HepG2 (cell line): Measurements from ENCODE around the gene PITPNM2. TPM values are rescaled to one million over a fixed set of nuclear protein-coding genes. Genes with fewer than 3 reads are reported as not detected.

Source experiments
- ATF1 ChIP-seq: IDR thresholded peaks from 2 replicates; pipeline ENCODE4 v1.6.1; 2016; ENCODE audit warnings: mild to moderate bottlenecking, control low read depth
- CBFB ChIP-seq: sonication (generic); formaldehyde crosslinking; IDR thresholded peaks from 2 replicates; pipeline ENCODE4 v1.4.0; 2020; ENCODE audit warnings: missing genetic modification reagents
- CREM ChIP-seq, 2 experiments: sonication (generic) in 1 of 2; formaldehyde crosslinking in 1 of 2; IDR thresholded peaks; 2 replicates each; pipeline versions ENCODE4 v1.4.0 to v1.6.1; 2016 to 2020; ENCODE audit warnings: antibody characterized with exemption in 1 of 2, mild to moderate bottlenecking in 1 of 2, missing genetic modification reagents in 1 of 2
- GZF1 ChIP-seq: sonication (generic); formaldehyde crosslinking; IDR thresholded peaks from 2 replicates; pipeline ENCODE4 v1.5.1; 2020; ENCODE audit warnings: mild to moderate bottlenecking, missing genetic modification reagents
- MYC ChIP-seq: sonication (generic); formaldehyde crosslinking; IDR thresholded peaks from 2 replicates; pipeline ENCODE4 v1.9.0; 2021; ENCODE audit warnings: missing genetic modification reagents, borderline replicate concordance
- PCBP1 ChIP-seq: fragments of 200-400 bp; formaldehyde crosslinking; IDR thresholded peaks from 2 replicates; pipeline ENCODE4 v1.6.1; 2017; ENCODE audit warnings: mild to moderate bottlenecking, low read depth, low read length, borderline replicate concordance
- REL ChIP-seq: sonication (generic); formaldehyde crosslinking; conservative IDR thresholded peaks from 2 replicates; pipeline ENCODE4 v1.8.0; 2022; ENCODE audit warnings: mild to moderate bottlenecking, missing genetic modification reagents, moderate library complexity
- REXO4 ChIP-seq: sonication (generic); formaldehyde crosslinking; IDR thresholded peaks from 2 replicates; pipeline ENCODE4 v1.8.0; 2022; ENCODE audit warnings: missing genetic modification reagents, mild to moderate bottlenecking, borderline replicate concordance
- TBL1XR1 ChIP-seq: fragments of 150-350 bp; IDR thresholded peaks from 2 replicates; pipeline ENCODE4 v1.6.1; 2014; ENCODE audit warnings: borderline replicate concordance, low read length; ENCODE audit not compliant: partially characterized antibody
- TBX3 ChIP-seq: fragments of 450-650 bp; IDR thresholded peaks from 2 replicates; pipeline ENCODE4 v1.6.1; 2017; ENCODE audit warnings: antibody characterized with exemption, mild to moderate bottlenecking, inconsistent platforms, borderline replicate concordance
- ZNF230 ChIP-seq: sonication (generic); formaldehyde crosslinking; IDR thresholded peaks from 2 replicates; pipeline ENCODE4 v1.4.0; 2020; ENCODE audit warnings: mild to moderate bottlenecking, missing genetic modification reagents
- ZNF605 ChIP-seq: sonication (generic); formaldehyde crosslinking; IDR thresholded peaks from 2 replicates; pipeline ENCODE4 v1.8.0; 2022; ENCODE audit warnings: mild to moderate bottlenecking, missing genetic modification reagents
- ZSCAN9 ChIP-seq: IDR thresholded peaks from 2 replicates; pipeline ENCODE4 v1.6.1; 2016; ENCODE audit warnings: borderline replicate concordance
- polyA plus RNA-seq, 8 experiments: library from polyadenylated mRNA; depleted of rRNA in 3 of 8; stranded (reverse) in 7 of 8; unstranded in 1 of 8; fragments of >200 nt; fragmentation: Illumina TruSeq in 4 of 8; extraction: Trizol in 4 of 8; gene quantifications; 2 replicates each; pipeline versions ENCODE4 v1.2.1 to v1.2.3, GENCODE V29; 2011 to 2016; ENCODE audit warnings: low read depth in 4 of 8, missing spikeins in 1 of 8, mixed read lengths in 1 of 8; ENCODE audit not compliant: insufficient read depth in 1 of 8
- total RNA-seq, 5 experiments: library from RNA; depleted of rRNA; stranded (reverse); fragments of >200 nt; fragmentation: Illumina TruSeq; extraction: Trizol; gene quantifications; 2 replicates each; pipeline ENCODE4 v1.2.3, GENCODE V29; 2016; ENCODE audit warnings: low read depth in 1 of 5
- TF ChIP-seq, protein P1 (sequence below): IDR thresholded peaks from 2 replicates; pipeline ENCODE4 v1.6.1; 2016; ENCODE audit warnings: mild to moderate bottlenecking
- TF ChIP-seq, protein P2 (sequence below): sonication (generic); formaldehyde crosslinking; IDR thresholded peaks from 2 replicates; pipeline ENCODE4 v1.8.1; 2023; ENCODE audit warnings: missing genetic modification reagents, inconsistent platforms, borderline replicate concordance
- TF ChIP-seq, protein P3 (sequence below): sonication (generic); formaldehyde crosslinking; IDR thresholded peaks from 2 replicates; pipeline ENCODE4 v1.5.1; 2020; ENCODE audit warnings: mild to moderate bottlenecking, missing genetic modification reagents, moderate library complexity
- TF ChIP-seq, protein P4 (sequence below): sonication (generic); formaldehyde crosslinking; IDR thresholded peaks from 2 replicates; pipeline ENCODE4 v1.4.0; 2020; ENCODE audit warnings: mild to moderate bottlenecking, missing genetic modification reagents
- TF ChIP-seq, protein P5 (sequence below): sonication (generic); formaldehyde crosslinking; IDR thresholded peaks from 2 replicates; pipeline ENCODE4 v1.5.1; 2020; ENCODE audit warnings: mild to moderate bottlenecking, missing genetic modification reagents, borderline replicate concordance

Gene PITPNM2
- total and polyA plus RNA-seq, 2 of the 13 experiments (the other 11 are each of a cell fraction or from before 2014, with no cell fraction given): 4.2 to 5.3 TPM

DNA sequence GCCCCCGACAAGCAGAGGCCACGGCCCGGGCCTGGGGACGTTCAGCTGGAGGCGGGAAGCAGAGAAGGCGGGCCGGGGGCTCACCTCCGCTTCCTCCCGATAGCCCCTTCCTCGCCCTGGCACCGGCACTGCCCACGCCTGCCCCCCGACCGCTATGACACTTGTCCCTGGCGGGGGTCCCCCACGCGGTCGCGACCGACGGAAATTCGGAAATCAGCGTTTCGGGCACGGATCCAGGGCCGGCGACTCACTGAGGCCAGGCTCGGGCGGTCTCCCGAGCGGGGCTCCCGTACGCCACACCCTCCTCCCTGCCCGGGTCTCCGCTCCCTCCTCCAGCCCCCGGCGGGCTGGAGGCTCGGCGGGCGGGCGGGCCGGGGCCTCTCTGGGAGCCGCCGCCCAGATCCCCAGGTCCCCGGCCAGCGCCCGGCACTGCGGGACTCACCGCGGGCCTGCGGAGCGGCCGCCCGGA lies 581 bp downstream of the PITPNM2 start (continued):
- TF ChIP-seq, protein P1, sequence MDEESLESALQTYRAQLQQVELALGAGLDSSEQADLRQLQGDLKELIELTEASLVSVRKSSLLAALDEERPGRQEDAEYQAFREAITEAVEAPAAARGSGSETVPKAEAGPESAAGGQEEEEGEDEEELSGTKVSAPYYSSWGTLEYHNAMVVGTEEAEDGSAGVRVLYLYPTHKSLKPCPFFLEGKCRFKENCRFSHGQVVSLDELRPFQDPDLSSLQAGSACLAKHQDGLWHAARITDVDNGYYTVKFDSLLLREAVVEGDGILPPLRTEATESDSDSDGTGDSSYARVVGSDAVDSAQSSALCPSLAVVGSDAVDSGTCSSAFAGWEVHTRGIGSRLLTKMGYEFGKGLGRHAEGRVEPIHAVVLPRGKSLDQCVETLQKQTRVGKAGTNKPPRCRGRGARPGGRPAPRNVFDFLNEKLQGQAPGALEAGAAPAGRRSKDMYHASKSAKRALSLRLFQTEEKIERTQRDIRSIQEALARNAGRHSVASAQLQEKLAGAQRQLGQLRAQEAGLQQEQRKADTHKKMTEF (CRISPR knock-in tag): peak; percentile 18; the same call in 1 of the 2 replicates
- no peak for TF ChIP-seq ZSCAN9 (CRISPR knock-in tag)
- peak; percentile 53; the same call in 1 of the 2 replicates for TF ChIP-seq ZNF605 (CRISPR knock-in tag)
- no peak for TF ChIP-seq ATF1 (CRISPR knock-in tag)
- no peak for TF ChIP-seq GZF1 (CRISPR knock-in tag)
- TF ChIP-seq CBFB: no peak
- TF ChIP-seq TBL1XR1: no peak
- TF ChIP-seq, protein P2, sequence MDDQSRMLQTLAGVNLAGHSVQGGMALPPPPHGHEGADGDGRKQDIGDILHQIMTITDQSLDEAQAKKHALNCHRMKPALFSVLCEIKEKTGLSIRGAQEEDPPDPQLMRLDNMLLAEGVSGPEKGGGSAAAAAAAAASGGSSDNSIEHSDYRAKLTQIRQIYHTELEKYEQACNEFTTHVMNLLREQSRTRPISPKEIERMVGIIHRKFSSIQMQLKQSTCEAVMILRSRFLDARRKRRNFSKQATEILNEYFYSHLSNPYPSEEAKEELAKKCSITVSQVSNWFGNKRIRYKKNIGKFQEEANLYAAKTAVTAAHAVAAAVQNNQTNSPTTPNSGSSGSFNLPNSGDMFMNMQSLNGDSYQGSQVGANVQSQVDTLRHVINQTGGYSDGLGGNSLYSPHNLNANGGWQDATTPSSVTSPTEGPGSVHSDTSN (CRISPR knock-in tag): no peak
- no peak for TF ChIP-seq ZNF230 (CRISPR knock-in tag)
- 0 out of 2 replicates have a peak, but pooled peaks have one; percentile 52 for TF ChIP-seq PCBP1
- peak; percentile 42; the same call in 1 of the 2 replicates for TF ChIP-seq MYC (CRISPR knock-in tag)
- TF ChIP-seq CREM (IDR thresholded peaks at IDR 0.05): no peak
- no peak for TF ChIP-seq CREM (CRISPR knock-in tag; IDR thresholded peaks at IDR 0.05)
- TF ChIP-seq, protein P3, sequence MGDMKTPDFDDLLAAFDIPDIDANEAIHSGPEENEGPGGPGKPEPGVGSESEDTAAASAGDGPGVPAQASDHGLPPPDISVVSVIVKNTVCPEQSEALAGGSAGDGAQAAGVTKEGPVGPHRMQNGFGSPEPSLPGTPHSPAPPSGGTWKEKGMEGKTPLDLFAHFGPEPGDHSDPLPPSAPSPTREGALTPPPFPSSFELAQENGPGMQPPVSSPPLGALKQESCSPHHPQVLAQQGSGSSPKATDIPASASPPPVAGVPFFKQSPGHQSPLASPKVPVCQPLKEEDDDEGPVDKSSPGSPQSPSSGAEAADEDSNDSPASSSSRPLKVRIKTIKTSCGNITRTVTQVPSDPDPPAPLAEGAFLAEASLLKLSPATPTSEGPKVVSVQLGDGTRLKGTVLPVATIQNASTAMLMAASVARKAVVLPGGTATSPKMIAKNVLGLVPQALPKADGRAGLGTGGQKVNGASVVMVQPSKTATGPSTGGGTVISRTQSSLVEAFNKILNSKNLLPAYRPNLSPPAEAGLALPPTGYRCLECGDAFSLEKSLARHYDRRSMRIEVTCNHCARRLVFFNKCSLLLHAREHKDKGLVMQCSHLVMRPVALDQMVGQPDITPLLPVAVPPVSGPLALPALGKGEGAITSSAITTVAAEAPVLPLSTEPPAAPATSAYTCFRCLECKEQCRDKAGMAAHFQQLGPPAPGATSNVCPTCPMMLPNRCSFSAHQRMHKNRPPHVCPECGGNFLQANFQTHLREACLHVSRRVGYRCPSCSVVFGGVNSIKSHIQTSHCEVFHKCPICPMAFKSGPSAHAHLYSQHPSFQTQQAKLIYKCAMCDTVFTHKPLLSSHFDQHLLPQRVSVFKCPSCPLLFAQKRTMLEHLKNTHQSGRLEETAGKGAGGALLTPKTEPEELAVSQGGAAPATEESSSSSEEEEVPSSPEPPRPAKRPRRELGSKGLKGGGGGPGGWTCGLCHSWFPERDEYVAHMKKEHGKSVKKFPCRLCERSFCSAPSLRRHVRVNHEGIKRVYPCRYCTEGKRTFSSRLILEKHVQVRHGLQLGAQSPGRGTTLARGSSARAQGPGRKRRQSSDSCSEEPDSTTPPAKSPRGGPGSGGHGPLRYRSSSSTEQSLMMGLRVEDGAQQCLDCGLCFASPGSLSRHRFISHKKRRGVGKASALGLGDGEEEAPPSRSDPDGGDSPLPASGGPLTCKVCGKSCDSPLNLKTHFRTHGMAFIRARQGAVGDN (CRISPR knock-in tag): peak; percentile 70
- TF ChIP-seq TBX3: no peak
- TF ChIP-seq, protein P4, sequence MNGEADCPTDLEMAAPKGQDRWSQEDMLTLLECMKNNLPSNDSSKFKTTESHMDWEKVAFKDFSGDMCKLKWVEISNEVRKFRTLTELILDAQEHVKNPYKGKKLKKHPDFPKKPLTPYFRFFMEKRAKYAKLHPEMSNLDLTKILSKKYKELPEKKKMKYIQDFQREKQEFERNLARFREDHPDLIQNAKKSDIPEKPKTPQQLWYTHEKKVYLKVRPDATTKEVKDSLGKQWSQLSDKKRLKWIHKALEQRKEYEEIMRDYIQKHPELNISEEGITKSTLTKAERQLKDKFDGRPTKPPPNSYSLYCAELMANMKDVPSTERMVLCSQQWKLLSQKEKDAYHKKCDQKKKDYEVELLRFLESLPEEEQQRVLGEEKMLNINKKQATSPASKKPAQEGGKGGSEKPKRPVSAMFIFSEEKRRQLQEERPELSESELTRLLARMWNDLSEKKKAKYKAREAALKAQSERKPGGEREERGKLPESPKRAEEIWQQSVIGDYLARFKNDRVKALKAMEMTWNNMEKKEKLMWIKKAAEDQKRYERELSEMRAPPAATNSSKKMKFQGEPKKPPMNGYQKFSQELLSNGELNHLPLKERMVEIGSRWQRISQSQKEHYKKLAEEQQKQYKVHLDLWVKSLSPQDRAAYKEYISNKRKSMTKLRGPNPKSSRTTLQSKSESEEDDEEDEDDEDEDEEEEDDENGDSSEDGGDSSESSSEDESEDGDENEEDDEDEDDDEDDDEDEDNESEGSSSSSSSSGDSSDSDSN (CRISPR knock-in tag): peak; percentile 41; the same call in 1 of the 2 replicates
- no peak for TF ChIP-seq REL
- TF ChIP-seq REXO4: no peak
- TF ChIP-seq, protein P5, sequence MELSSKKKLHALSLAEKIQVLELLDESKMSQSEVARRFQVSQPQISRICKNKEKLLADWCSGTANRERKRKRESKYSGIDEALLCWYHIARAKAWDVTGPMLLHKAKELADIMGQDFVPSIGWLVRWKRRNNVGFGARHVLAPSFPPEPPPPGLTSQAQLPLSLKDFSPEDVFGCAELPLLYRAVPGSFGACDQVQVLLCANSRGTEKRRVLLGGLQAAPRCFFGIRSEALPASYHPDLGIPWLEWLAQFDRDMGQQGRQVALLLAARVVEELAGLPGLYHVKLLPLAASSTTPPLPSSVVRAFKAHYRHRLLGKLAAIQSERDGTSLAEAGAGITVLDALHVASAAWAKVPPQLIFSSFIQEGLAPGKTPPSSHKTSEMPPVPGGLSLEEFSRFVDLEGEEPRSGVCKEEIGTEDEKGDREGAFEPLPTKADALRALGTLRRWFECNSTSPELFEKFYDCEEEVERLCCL (CRISPR knock-in tag): no peak
